Lower leg skin (tissue), 4 donors: ENCODE data around the gene EFEMP2. TPM values are rescaled to one million over a fixed set of nuclear protein-coding genes. Genes with fewer than 3 reads are reported as not detected.

Experiments
- DNase-seq, 2 donors: peaks; one replicate each; pipeline ENCODE4 v3.0.0-alpha.2; 2019; ENCODE audit warnings: low spot score in 2 of 2
- H3K4me3 ChIP-seq: fragments of 200-600 bp; sonication (generic); 2 replicates; pipeline ENCODE4 v1.5.1; 2017; ENCODE audit warnings: mild to moderate bottlenecking, low read depth; ENCODE audit not compliant: poor library complexity, severe bottlenecking
- POLR2A ChIP-seq, 2 donors: fragments of 450-650 bp; IDR thresholded peaks; one replicate each; pipeline ENCODE4 v1.6.1; 2016 to 2017; ENCODE audit warnings: antibody characterized with exemption in 2 of 2, mild to moderate bottlenecking in 1 of 2, moderate library complexity in 1 of 2
- WGBS, 2 donors: methylation state at CpG; one replicate each; pipeline ENCODE4 v1.1.5; 2018; 5-methylcytosine and 5-hydroxymethylcytosine counted together
- intact Hi-C: fragments of 100-400 bp; cut with DNase I; formaldehyde crosslinking; loops from one replicate; pipeline ENCODE4 v1.15.0; 2023; ENCODE audit warnings: low total_unique reads
- total RNA-seq, 4 donors: library from RNA; depleted of rRNA; stranded (reverse); fragments of >200 nt; gene quantifications; one replicate each; pipeline ENCODE4 v1.1.0, GENCODE V29; 2016
- TF ChIP-seq, protein P1 (sequence below), 3 donors: fragments of 450-650 bp; IDR thresholded peaks; one replicate each; pipeline ENCODE4 v1.5.1; 2016; ENCODE audit warnings: antibody characterized with exemption in 3 of 3, mild to moderate bottlenecking in 3 of 3, moderate library complexity in 2 of 3

The EFEMP2 gene
- total RNA-seq, 4 donors from 2014 or later: 12.0 to 29.8 (median 16.3) TPM

DNA sequence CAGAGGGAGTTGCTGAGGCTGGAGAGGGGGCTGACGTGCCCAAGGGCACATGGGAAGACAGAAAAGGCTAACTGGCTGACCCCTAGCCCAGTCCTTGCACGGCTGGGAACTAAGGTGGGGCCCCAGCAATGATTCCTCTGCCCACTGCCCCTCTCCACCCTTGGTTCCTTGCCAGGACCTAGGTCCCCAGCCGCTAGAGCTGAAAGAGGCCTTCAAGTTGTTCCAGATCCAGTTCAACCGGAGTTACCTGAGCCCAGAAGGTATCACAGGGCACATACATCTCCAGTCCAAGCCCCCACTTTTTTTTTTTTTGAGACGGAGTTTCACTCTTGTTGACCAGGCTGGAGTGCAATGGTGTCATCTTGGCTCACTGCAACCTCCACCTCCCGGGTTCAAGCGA, 7.4 kb upstream of the EFEMP2 start:
- 66 to 79% methylated on average over 7 of the region's 7 CpGs for WGBS, 2 donors
- no peak for TF ChIP-seq POLR2A (IDR thresholded peaks at IDR 0.05)
- TF ChIP-seq, protein P1, sequence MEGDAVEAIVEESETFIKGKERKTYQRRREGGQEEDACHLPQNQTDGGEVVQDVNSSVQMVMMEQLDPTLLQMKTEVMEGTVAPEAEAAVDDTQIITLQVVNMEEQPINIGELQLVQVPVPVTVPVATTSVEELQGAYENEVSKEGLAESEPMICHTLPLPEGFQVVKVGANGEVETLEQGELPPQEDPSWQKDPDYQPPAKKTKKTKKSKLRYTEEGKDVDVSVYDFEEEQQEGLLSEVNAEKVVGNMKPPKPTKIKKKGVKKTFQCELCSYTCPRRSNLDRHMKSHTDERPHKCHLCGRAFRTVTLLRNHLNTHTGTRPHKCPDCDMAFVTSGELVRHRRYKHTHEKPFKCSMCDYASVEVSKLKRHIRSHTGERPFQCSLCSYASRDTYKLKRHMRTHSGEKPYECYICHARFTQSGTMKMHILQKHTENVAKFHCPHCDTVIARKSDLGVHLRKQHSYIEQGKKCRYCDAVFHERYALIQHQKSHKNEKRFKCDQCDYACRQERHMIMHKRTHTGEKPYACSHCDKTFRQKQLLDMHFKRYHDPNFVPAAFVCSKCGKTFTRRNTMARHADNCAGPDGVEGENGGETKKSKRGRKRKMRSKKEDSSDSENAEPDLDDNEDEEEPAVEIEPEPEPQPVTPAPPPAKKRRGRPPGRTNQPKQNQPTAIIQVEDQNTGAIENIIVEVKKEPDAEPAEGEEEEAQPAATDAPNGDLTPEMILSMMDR (IDR thresholded peaks at IDR 0.05): no peak
- no peak for DNase-seq
- H3K4me3 ChIP-seq: no peak overlapping the region
- intact Hi-C loops: loop anchor here (5.0 kb wide), 1 partner anchor 107 kb away; no protein-coding TSS in a partner anchor

DNA sequence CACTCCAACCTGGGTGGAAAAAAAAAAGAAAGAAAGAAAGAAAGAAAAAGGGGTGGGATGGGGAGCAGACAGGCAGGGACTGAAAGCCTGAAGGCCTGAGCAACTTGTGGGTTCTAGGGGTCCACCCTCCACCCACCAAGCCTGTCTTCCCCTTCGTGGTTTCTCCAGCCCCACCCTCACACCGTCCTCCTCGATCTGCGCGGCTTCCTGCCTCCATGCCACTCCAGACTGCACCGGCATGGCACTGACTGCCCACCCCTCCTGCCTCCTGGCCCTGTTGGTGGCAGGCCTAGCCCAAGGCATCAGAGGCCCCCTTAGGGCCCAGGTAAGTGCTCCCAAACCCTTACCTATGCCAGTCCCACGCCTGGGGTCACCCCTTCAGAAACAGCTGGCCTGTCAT, 7.0 kb upstream of the EFEMP2 start, which contains the start of gene CTSW:
Gene CTSW (plus strand): TSS at position 221 of the 400 bp plus-strand sequence. CDS start 18 bp downstream, at position 239.
- WGBS, 2 donors: 44 to 47% methylated on average over 7 of the region's 7 CpGs
- TF ChIP-seq POLR2A (IDR thresholded peaks at IDR 0.05): no peak
- TF ChIP-seq, protein P1 (IDR thresholded peaks at IDR 0.05): no peak
- H3K4me3 ChIP-seq: no peak within 1 kb of the TSS
- DNase-seq: no peak
- intact Hi-C loops: loop anchor here (5.0 kb wide), 1 partner anchor 108 kb away; no protein-coding TSS in a partner anchor

DNA sequence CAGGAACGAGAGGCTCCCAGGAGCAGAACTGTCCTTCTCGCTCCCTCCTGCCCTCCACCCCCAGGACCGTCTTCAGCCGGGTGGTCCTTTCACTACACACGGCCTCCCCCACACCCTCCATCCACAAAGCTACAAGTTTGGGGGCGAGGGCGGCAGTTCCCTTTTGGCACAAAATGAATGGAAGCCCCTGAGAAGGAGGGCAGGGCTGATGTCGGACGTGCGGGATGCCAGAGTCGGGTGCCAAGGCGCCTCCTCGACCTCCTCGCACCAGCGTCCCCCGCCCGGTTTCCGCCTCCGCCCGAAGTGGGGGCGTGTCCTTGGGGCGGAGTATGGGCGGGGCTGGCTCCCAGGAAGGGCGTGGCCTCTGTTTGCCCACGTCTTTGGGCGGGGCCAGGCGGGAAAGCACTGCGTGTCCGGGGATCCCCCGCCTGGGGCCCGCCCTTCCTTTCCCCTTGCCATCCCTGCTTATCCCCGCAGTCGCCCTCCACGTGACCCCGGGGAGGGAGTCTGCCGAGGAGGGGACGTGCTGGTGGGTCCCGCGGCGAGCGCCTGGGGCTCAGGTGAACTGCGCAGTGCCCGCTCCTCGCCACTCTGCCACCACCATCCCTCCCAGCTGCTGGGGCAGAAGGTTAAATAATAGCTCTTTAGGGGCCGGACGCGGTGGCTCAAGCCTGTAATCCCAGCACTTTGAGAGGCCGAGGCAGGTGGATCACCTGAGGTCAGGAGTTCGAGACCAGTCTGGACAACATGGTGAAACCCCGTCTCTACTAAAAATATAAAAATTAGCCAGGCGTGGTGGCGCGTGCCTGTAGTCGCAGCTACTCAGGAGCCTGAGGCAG, 937 bp upstream of the EFEMP2 start:
- peak overlapping the region; percentile 49 for H3K4me3 ChIP-seq
- WGBS, 2 donors: 8 to 10% methylated on average over 30 to 41 of the region's 54 CpGs
- peak; percentile 94 to 99 for DNase-seq
- TF ChIP-seq, protein P1 (IDR thresholded peaks at IDR 0.05): no peak
- no peak for TF ChIP-seq POLR2A (IDR thresholded peaks at IDR 0.05)
- intact Hi-C loops: no loop called here

DNA sequence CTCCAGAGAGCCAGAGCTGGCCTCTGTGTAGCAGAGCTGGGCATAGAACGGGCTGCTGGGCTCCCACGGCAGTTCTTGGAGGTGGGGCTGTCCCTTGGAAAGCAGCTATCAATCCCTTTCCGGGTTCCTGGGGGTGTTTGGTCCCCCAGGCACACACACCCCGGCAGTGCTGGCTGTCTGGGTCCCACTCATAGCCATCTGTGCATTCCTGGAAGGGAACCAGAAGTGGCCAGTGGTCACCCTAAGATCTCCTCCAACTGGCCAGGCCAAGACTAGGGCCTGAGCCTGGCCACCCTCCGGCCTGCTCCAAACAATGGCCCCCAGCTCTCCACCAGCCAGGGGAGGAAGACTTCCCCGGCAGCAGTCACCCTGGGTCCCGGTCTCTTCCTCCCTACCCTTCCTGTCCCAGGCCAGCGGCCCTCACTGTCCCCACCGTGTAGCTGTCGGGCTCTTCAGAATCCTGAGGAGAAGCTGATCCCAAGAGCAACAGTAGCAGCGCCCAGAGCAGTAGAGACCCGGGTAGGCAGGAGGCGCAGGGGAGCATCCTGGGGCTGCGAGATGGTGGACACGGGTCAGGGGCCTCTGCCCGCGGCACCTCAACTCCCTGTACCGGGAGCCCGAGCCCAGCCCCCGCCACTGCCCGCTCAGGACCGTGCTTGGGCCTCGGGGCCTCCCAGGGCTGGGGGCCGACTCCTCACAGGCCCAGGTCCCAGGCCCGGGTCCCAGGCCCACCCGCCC, 620 bp downstream of the EFEMP2 start:
- DNase-seq: no peak
- H3K4me3 ChIP-seq: peak overlapping the region; percentile 18
- 43 to 54% methylated on average over 15 to 20 of the region's 26 CpGs for WGBS, 2 donors
- TF ChIP-seq POLR2A (IDR thresholded peaks at IDR 0.05): no peak
- TF ChIP-seq, protein P1 (IDR thresholded peaks at IDR 0.05): no peak
- intact Hi-C loops: no loop called here

DNA sequence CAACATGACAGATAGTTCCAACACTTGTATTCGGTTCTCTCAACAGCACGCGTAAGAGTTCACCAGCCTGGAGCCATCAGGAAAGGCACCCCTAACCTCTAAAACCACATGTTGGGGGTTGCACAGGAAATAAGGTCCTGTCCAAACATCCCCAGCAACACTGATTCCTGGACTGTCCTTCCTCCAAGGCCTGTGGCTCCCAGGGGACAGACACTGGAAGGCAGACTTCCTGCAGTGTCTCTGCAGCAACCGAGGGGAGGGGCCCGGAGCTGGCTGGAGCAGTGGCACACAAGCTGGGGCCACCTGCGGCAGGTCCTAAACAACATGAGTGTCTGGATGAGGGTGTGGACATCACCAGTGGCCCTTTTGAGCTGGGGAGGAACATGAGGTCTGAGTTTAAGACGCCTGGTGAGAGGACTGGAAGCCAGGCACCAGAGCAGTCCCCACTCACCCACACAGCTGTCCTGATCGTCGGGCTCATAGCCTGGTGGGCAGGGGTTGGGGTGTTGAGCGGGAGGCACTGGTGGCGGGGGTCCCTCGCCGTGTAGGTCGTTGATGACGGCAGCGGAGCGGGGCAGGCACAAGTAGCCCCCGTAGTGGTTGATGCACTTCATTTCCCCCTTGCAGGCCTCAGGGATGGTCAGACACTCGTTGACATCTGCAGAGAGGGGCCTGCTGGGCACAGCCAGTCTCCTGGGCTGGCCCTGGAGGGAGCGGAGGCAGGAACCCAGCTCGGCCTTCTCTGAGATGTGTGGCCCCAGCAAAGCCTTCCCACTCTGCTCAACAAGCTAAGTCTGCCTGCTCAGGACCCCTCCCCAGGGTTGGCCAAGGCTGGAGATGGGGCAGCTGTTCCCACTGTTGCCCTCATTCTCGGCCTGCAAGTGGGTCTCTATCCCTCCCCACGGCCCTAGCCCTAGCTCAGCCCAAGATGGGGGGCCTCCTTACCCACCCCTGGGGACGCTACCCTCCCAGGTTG, 1.6 kb downstream of the EFEMP2 start:
- intact Hi-C loops: no loop called here
- DNase-seq: no peak
- TF ChIP-seq POLR2A (IDR thresholded peaks at IDR 0.05): no peak
- TF ChIP-seq, protein P1 (IDR thresholded peaks at IDR 0.05): no peak
- H3K4me3 ChIP-seq: no peak overlapping the region
- WGBS, 2 donors: 76 to 77% methylated on average over 21 to 24 of the region's 24 CpGs
